BJ (cell line): ENCODE data around the gene ANO7. TPM values are rescaled to one million over a fixed set of nuclear protein-coding genes. Genes with fewer than 3 reads are reported as not detected.

Experiments
- CTCF ChIA-PET: fragments of 350-600 bp; formaldehyde crosslinking; extraction: SDS; loops from one replicate; lab custom pipeline; 2021; ENCODE audit warnings: antibody characterized with exemption, inconsistent platforms; lab: Yijun Ruan, JAX
- POLR2A ChIA-PET: fragments of 300-600 bp; sonication (Branson Sonifier 250); formaldehyde crosslinking; extraction: SDS; loops from one replicate; lab custom pipeline; 2021; ENCODE audit warnings: antibody characterized with exemption; lab: Charles Lee
- DNase-seq: peaks from one replicate; pipeline ENCODE4 v3.0.0-alpha.2; 2011; ENCODE audit warnings: low read depth
- H3K27me3 ChIP-seq: 2 replicates; pipeline ENCODE4 v1.6.0; 2011; ENCODE audit warnings: low read length; ENCODE audit not compliant: control insufficient read depth, insufficient read depth
- H3K36me3 ChIP-seq: 2 replicates; pipeline ENCODE4 v1.5.1; 2011; ENCODE audit warnings: low read length; ENCODE audit not compliant: control insufficient read depth, insufficient read depth
- H3K4me3 ChIP-seq: 2 replicates; pipeline ENCODE4 v1.5.1; 2011; ENCODE audit warnings: low read depth, mild to moderate bottlenecking, control low read depth, low read length
- polyA plus RNA-seq: library from polyadenylated mRNA; depleted of rRNA; stranded (reverse); fragments of >200 nt; gene quantifications from 2 replicates; pipeline ENCODE4 v1.2.3, GENCODE V29; 2011
- TF ChIP-seq, protein P1 (sequence below): IDR thresholded peaks from 2 replicates; pipeline ENCODE4 v1.5.1; 2011; ENCODE audit warnings: low read depth, mild to moderate bottlenecking, control low read depth, inconsistent platforms, low read length, moderate library complexity; ENCODE audit not compliant: insufficient read depth

ANO7 gene
- polyA plus RNA-seq, 1 experiment = 0.74 TPM

DNA sequence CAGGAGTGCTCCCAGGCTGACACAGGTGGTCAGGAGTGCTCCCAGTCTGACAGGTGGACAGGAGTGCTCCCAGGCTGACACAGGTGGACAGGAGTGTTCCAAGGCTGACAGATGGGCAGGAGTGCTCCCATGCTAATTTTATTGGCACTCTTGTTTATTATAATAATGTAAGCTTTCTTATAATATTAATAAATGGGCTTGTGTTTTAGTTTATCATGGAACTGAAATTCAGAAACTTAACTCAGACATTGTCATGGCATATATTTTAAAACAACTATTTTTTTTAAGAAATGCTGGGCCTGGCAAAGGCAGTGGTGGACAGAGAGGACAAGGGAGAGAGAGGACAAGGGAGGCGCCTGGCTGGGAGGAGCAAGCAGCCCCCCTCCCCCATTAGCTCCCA lies 18.7 kb downstream of the ANO7 start:
- CTCF ChIA-PET = interaction anchor here (1.6 kb wide), 1 partner anchor 18 kb away, joined by 3 read pairs; the partner anchor contains the start of gene ANO7
- POLR2A ChIA-PET = no interaction called here
- DNase-seq = no peak
- TF ChIP-seq, protein P1, sequence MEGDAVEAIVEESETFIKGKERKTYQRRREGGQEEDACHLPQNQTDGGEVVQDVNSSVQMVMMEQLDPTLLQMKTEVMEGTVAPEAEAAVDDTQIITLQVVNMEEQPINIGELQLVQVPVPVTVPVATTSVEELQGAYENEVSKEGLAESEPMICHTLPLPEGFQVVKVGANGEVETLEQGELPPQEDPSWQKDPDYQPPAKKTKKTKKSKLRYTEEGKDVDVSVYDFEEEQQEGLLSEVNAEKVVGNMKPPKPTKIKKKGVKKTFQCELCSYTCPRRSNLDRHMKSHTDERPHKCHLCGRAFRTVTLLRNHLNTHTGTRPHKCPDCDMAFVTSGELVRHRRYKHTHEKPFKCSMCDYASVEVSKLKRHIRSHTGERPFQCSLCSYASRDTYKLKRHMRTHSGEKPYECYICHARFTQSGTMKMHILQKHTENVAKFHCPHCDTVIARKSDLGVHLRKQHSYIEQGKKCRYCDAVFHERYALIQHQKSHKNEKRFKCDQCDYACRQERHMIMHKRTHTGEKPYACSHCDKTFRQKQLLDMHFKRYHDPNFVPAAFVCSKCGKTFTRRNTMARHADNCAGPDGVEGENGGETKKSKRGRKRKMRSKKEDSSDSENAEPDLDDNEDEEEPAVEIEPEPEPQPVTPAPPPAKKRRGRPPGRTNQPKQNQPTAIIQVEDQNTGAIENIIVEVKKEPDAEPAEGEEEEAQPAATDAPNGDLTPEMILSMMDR = no peak
- Histone ChIP-seq H3K36me3 (no peaks in the 10 kb centered on the region), H3K4me3 (no peak overlapping the region), H3K27me3 (no peaks in the 10 kb centered on the region; the same call in 1 of the 2 replicates)

DNA sequence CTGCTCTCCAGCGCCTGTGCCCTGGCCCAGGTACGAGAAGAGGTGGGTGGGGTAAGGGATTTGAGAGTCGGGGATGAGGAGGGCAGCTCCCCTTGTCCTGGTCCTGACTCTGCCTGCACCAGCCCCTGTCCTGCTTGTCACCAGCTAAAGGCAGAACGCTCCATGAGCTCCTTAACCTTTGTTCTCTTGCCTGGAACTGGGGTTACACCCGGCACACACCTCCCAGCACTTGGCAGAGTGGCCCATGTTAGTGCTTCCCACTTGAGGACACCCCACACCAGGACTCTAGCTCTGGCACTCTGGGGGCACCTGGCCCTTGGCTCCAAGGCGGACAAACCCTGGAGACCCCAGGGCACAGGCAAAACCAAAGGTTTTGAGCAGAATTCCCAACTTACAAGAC lies 19.2 kb downstream of the ANO7 start:
- Histone ChIP-seq H3K36me3 (no peaks in the 10 kb centered on the region), H3K4me3 (no peak overlapping the region), H3K27me3 (no peaks in the 10 kb centered on the region; the same call in 1 of the 2 replicates)
- no peak for DNase-seq
- POLR2A ChIA-PET = no interaction called here
- CTCF ChIA-PET = interaction anchor here (1.6 kb wide), 1 partner anchor 19 kb away, joined by 3 read pairs; the partner anchor contains the start of gene ANO7
- TF ChIP-seq, protein P1 = no peak

DNA sequence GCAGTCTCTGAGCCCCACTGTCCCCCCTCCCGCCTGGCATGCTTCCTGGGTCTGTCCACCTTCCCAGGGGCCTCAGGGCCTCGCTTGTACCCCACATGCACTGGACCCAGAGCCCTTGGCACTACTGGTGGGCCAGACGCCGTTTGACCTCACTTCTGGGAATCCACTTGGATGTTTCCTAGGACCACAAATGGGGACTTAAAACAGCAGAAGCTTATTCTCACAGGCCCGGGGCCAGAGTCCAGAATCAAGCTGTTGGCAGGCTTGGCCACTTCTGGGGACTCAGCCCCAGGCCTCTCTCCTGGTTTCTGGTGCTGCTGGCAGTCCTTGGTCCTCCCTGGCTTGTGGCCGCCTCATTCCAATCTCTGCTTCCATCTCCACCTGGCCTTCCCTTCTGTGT lies 19.6 kb downstream of the ANO7 start:
- ChIA-PET CTCF (interaction anchor here (1.6 kb wide), 1 partner anchor 19 kb away, joined by 3 read pairs; the partner anchor contains the start of gene ANO7), POLR2A (no interaction called here)
- TF ChIP-seq, protein P1 = no peak
- Histone ChIP-seq H3K36me3 (no peaks in the 10 kb centered on the region), H3K27me3 (no peaks in the 10 kb centered on the region; the same call in 1 of the 2 replicates), H3K4me3 (no peak overlapping the region)
- DNase-seq = no peak

DNA sequence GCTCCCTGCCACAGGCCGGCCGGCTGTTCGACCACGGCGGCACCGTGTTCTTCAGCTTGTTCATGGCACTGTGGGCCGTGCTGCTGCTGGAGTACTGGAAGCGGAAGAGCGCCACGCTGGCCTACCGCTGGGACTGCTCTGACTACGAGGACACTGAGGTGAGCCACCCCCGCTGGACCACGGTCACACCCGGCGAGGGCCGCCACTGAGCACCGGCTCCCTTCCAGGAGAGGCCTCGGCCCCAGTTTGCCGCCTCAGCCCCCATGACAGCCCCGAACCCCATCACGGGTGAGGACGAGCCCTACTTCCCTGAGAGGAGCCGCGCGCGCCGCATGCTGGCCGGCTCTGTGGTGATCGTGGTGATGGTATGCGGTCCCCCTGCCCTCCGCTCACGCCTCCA lies 20.8 kb downstream of the ANO7 start:
- POLR2A ChIA-PET = no interaction called here

DNA sequence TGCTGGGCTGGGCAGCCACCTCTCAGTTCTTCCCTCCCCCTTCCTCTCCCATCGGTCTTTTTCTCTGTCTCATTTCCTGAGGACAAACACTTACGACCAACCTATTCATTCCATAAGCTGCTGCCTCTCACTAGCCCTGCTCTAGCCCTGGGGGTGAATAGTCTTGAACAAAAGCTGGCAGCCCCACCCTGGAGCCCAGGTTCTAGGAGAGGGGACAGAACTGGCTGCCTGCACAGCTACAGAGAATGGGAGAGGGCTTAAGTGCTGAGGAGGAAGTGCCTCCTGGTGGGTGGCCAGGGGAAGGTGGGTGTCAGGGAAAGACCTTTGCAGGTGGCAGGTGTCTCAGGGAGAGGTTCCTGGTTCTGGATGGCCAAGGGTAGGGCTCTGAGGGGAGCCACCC lies 22.8 kb downstream of the ANO7 start:
- DNase-seq = no peak
- ChIA-PET CTCF (no interaction called here), POLR2A (no interaction called here)
- Histone ChIP-seq H3K4me3 (no peak overlapping the region), H3K36me3 (no peaks in the 10 kb centered on the region), H3K27me3 (no peaks in the 10 kb centered on the region; the same call in 1 of the 2 replicates)
- TF ChIP-seq, protein P1 = no peak

More for the DNA sequence above, 20.8 kb downstream of the ANO7 start:
- Histone ChIP-seq H3K27me3 (no peaks in the 10 kb centered on the region; the same call in 1 of the 2 replicates), H3K36me3 (no peaks in the 10 kb centered on the region), H3K4me3 (no peak overlapping the region)
- CTCF ChIA-PET = no interaction called here
- TF ChIP-seq, protein P1 = no peak
- no peak for DNase-seq
